ENCODE data around the gene NR4A3.

NR4A3 gene

GRCh38 chr9:99783799-99784198, 37.9 kb upstream of the NR4A3 start:
- TF ChIP-seq CTCF (IDR thresholded peaks at IDR 0.05; ENCODE audit: borderline replicate concordance, insufficient read depth, low read depth, low read length) = no peak
- H3K4me3 ChIP-seq (ENCODE audit: low read depth, low read length) = no peak overlapping the region

GRCh38 chr9:99785010-99785590, 36.6 kb upstream of the NR4A3 start:
- no peak overlapping the region for H3K4me3 ChIP-seq (ENCODE audit: low read depth, low read length)
- TF ChIP-seq CTCF (IDR thresholded peaks at IDR 0.05; ENCODE audit: borderline replicate concordance, insufficient read depth, low read depth, low read length) = no peak

- H3K4me3 ChIP-seq (ENCODE audit: low read depth, low read length) = no peak overlapping the region
- no peak for TF ChIP-seq CTCF (IDR thresholded peaks at IDR 0.05; ENCODE audit: borderline replicate concordance, insufficient read depth, low read depth, low read length)
Measured at GRCh38 chr9:99787556-99787955, 34.1 kb upstream of the NR4A3 start.

GRCh38 chr9:99793528-99793927, 28.2 kb upstream of the NR4A3 start:
- no peak for TF ChIP-seq CTCF (IDR thresholded peaks at IDR 0.05; ENCODE audit: borderline replicate concordance, insufficient read depth, low read depth, low read length)
- no peak overlapping the region for H3K4me3 ChIP-seq (ENCODE audit: low read depth, low read length)

- TF ChIP-seq CTCF (IDR thresholded peaks at IDR 0.05; ENCODE audit: borderline replicate concordance, insufficient read depth, low read depth, low read length) = no peak
- H3K4me3 ChIP-seq (ENCODE audit: low read depth, low read length) = no peak overlapping the region
Measured at GRCh38 chr9:99796231-99796630, 25.5 kb upstream of the NR4A3 start.

GRCh38 chr9:99801775-99802174, 19.9 kb upstream of the NR4A3 start:
- H3K4me3 ChIP-seq (ENCODE audit: low read depth, low read length) = no peak overlapping the region

More at GRCh38 chr9:99801775-99802174, 19.9 kb upstream of the NR4A3 start:
- no peak for TF ChIP-seq CTCF (IDR thresholded peaks at IDR 0.05; ENCODE audit: borderline replicate concordance, insufficient read depth, low read depth, low read length)

Data from GM12875 (cell line).